Caco-2 (cell line): ENCODE data around the gene GLTP. TPM values are rescaled to one million over a fixed set of nuclear protein-coding genes. Genes with fewer than 3 reads are reported as not detected.

Experiments
- BruUV-seq: library from RNA; stranded (reverse); fragments of 400-500 nt; replicated peaks from 2 replicates; lab custom pipeline; 2021; lab: Mats Ljungman, UMichigan
- CTCF ChIA-PET: fragments of 300-600 bp; sonication (Branson Sonifier 250); formaldehyde crosslinking; loops from one replicate; lab custom pipeline; 2022; ENCODE audit warnings: antibody characterized with exemption; lab: Charles Lee
- POLR2A ChIA-PET: fragments of 300-600 bp; sonication (Branson Sonifier 250); formaldehyde crosslinking; loops from one replicate; lab custom pipeline; 2022; ENCODE audit warnings: antibody characterized with exemption; lab: Charles Lee
- DNase-seq, 2 experiments: peaks; one replicate each; pipeline versions ENCODE4 v3.0.0 to v3.0.0-alpha.2; 2020 to 2022
- H3K27me3 ChIP-seq: replicated peaks from 2 replicates; pipeline ENCODE4 v1.6.0; 2011; ENCODE audit warnings: low read length; ENCODE audit not compliant: control insufficient read depth, insufficient read depth
- H3K36me3 ChIP-seq: 2 replicates; pipeline ENCODE4 v1.5.1; 2011; ENCODE audit warnings: low read length; ENCODE audit not compliant: control insufficient read depth, insufficient read depth
- H3K4me1 ChIP-seq: fragments of 250-450 bp; sonication (Bioruptor Pico); 2 replicates; pipeline ENCODE4 v1.5.1; 2020; ENCODE audit warnings: mild to moderate bottlenecking
- H3K4me3 ChIP-seq: 2 replicates; pipeline ENCODE4 v1.5.1; 2011; ENCODE audit warnings: low read depth, mild to moderate bottlenecking, control low read depth, low read length
- H3K9me3 ChIP-seq: fragments of 250-450 bp; sonication (Bioruptor Pico); 2 replicates; pipeline ENCODE4 v1.5.1; 2020; ENCODE audit warnings: mild to moderate bottlenecking, moderate library complexity
- H3K27ac Mint-ChIP-seq: one replicate; pipeline ENCODE4 v1.8.0; 2022; ENCODE audit warnings: mixed read lengths; ENCODE audit not compliant: unreplicated experiment
- H3K27me3 Mint-ChIP-seq: one replicate; pipeline ENCODE4 v1.8.0; 2022; ENCODE audit warnings: mixed read lengths; ENCODE audit not compliant: insufficient read depth, unreplicated experiment
- H3K36me3 Mint-ChIP-seq: one replicate; pipeline ENCODE4 v1.8.0; 2022; ENCODE audit warnings: mild to moderate bottlenecking, mixed read lengths; ENCODE audit not compliant: insufficient read depth, unreplicated experiment
- H3K4me1 Mint-ChIP-seq: one replicate; pipeline ENCODE4 v1.8.0; 2022; ENCODE audit warnings: low read depth, mixed read lengths; ENCODE audit not compliant: unreplicated experiment
- H3K4me3 Mint-ChIP-seq: one replicate; pipeline ENCODE4 v1.8.0; 2022; ENCODE audit warnings: mild to moderate bottlenecking, moderate library complexity, mixed read lengths; ENCODE audit not compliant: unreplicated experiment
- H3K9me3 Mint-ChIP-seq: one replicate; pipeline ENCODE4 v1.8.0; 2022; ENCODE audit warnings: mixed read lengths; ENCODE audit not compliant: unreplicated experiment
- CTCF ChIP-seq, 2 experiments: fragments of 200-600 bp in 1 of 2; IDR thresholded peaks; 1 replicate in 1 of 2; 2 replicates in 1 of 2; pipeline versions ENCODE4 v1.5.1 to v1.8.0; 2011 to 2022; ENCODE audit warnings: antibody characterized with exemption in 1 of 2, control low read depth in 1 of 2, inconsistent platforms in 1 of 2, low read depth in 1 of 2, low read length in 1 of 2, mild to moderate bottlenecking in 1 of 2, moderate library complexity in 1 of 2; ENCODE audit not compliant: insufficient read depth in 1 of 2, severe bottlenecking in 1 of 2, unreplicated experiment in 1 of 2
- intact Hi-C: fragments of 100-400 bp; cut with micrococcal nuclease; formaldehyde crosslinking; loops from one replicate; pipeline ENCODE4 v1.10.0; 2022; ENCODE audit not compliant: unreplicated experiment
- total RNA-seq: library from RNA; stranded (reverse); gene quantifications from 2 replicates; pipeline ENCODE4 v1.2.3, GENCODE V29; 2022

GLTP gene
- total RNA-seq, 1 experiment from 2014 or later = 14.9 TPM

GRCh38 chr12:109831929-109832328 lies 48.4 kb downstream of the GLTP start:
- ChIA-PET POLR2A (no interaction called here), CTCF (interaction anchor here (1.3 kb wide), 1 partner anchor 13 kb away, joined by 3 read pairs; no protein-coding TSS in a partner anchor)
- no peaks in the 10 kb centered on the region for H3K27me3 ChIP-seq
- no peak overlapping the region for H3K4me3 Mint-ChIP-seq
- intact Hi-C loops = no loop called here
- no peaks in the 10 kb centered on the region for H3K36me3 Mint-ChIP-seq
- H3K27ac Mint-ChIP-seq = no peak overlapping the region
- TF ChIP-seq CTCF (IDR thresholded peaks at IDR 0.05; ENCODE audit: insufficient read depth in 1 of 2, low read depth in 1 of 2, low read length in 1 of 2, severe bottlenecking in 1 of 2, unreplicated experiment in 1 of 2) = no peak
- no peaks in the 10 kb centered on the region for H3K4me1 Mint-ChIP-seq
- H3K36me3 ChIP-seq = no peaks in the 10 kb centered on the region
- peaks cover 10% of the 10 kb centered on the region; the same call in 1 of the 2 replicates for H3K4me1 ChIP-seq
- H3K9me3 Mint-ChIP-seq = no peaks in the 10 kb centered on the region
- DNase-seq = no peak
- H3K9me3 ChIP-seq = no peaks in the 10 kb centered on the region
- no peak overlapping the region for H3K4me3 ChIP-seq
- BruUV-seq = no TSS peak
- no peaks in the 10 kb centered on the region for H3K27me3 Mint-ChIP-seq

- Mint-ChIP-seq H3K4me3 (no peak overlapping the region), H3K27me3 (no peaks in the 10 kb centered on the region), H3K9me3 (no peaks in the 10 kb centered on the region), H3K27ac (no peak overlapping the region), H3K4me1 (no peaks in the 10 kb centered on the region), H3K36me3 (no peaks in the 10 kb centered on the region)
- DNase-seq = no peak
- CTCF ChIA-PET = interaction anchor here (1.3 kb wide), 1 partner anchor 14 kb away, joined by 3 read pairs; no protein-coding TSS in a partner anchor
- intact Hi-C loops = no loop called here
- TF ChIP-seq CTCF (IDR thresholded peaks at IDR 0.05; ENCODE audit: insufficient read depth in 1 of 2, low read depth in 1 of 2, low read length in 1 of 2, severe bottlenecking in 1 of 2, unreplicated experiment in 1 of 2) = no peak
- no peaks in the 10 kb centered on the region for H3K9me3 ChIP-seq
- POLR2A ChIA-PET = no interaction called here
- H3K4me1 ChIP-seq = peaks cover 10% of the 10 kb centered on the region; the same call in 1 of the 2 replicates
- H3K36me3 ChIP-seq = no peaks in the 10 kb centered on the region
- no peak overlapping the region for H3K4me3 ChIP-seq
- H3K27me3 ChIP-seq = no peaks in the 10 kb centered on the region
- no TSS peak for BruUV-seq
Observed at GRCh38 chr12:109831365-109831764, 49.0 kb downstream of the GLTP start.

DNA sequence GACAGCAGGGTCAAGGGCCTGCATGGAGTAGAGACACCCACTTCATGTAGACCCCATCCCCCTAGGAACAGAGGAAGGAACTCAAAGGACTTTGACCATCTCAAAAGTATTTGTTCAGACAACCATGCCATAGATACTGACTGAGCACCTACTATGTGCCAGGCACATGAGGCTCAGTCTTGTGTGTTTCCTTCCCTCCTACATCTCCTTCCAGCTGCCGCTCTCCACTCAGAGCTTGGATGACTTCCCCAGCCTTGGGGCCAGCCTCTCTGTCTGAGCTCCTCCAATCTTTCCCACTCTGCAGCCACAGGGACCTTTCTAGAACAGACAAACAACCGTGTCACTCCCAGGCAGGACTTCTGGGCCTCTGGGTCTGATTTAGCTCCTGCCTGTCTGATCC lies 49.6 kb downstream of the GLTP start:
- POLR2A ChIA-PET = interaction anchor here (0.5 to 0.6 kb wide), 2 partner anchors 320 to 676 kb away, joined by 3 to 9 read pairs; no protein-coding TSS in a partner anchor

More for the DNA sequence above, 49.6 kb downstream of the GLTP start:
- DNase-seq = no peak
- Mint-ChIP-seq H3K27ac (no peak overlapping the region), H3K27me3 (no peaks in the 10 kb centered on the region), H3K9me3 (no peaks in the 10 kb centered on the region), H3K4me1 (no peaks in the 10 kb centered on the region), H3K36me3 (no peaks in the 10 kb centered on the region), H3K4me3 (no peak overlapping the region)
- no peak for TF ChIP-seq CTCF (IDR thresholded peaks at IDR 0.05; ENCODE audit: insufficient read depth in 1 of 2, low read depth in 1 of 2, low read length in 1 of 2, severe bottlenecking in 1 of 2, unreplicated experiment in 1 of 2)
- H3K27me3 ChIP-seq = no peaks in the 10 kb centered on the region; the same call in 1 of the 2 replicates
- CTCF ChIA-PET = interaction anchor here (0.5 to 1.1 kb wide), 2 partner anchors 15 to 30 kb away, joined by 4 to 6 read pairs; no protein-coding TSS in a partner anchor
- H3K36me3 ChIP-seq = no peaks in the 10 kb centered on the region
- peaks cover 10% of the 10 kb centered on the region; the same call in 1 of the 2 replicates for H3K4me1 ChIP-seq
- BruUV-seq = no TSS peak
- no peaks in the 10 kb centered on the region for H3K9me3 ChIP-seq
- intact Hi-C loops = no loop called here
- no peak overlapping the region for H3K4me3 ChIP-seq
